Astrocyte (in vitro differentiated cells and primary cell): ENCODE results near the gene ZNF770. TPM values are rescaled to one million over a fixed set of nuclear protein-coding genes. Genes with fewer than 3 reads are reported as not detected.

Experiments used
- DNase-seq: peaks from one replicate; pipeline ENCODE4 v3.0.0-alpha.2; 2010; ENCODE audit warnings: low read depth
- FAIRE-seq: peaks from 2 replicates; lab custom pipeline; 2011; peaks lifted over from hg19 to GRCh38; lab: Jason Lieb, UNC
- H2AFZ ChIP-seq: 2 replicates; pipeline ENCODE4 v1.6.0; 2012; ENCODE audit warnings: low read depth, low read length, inconsistent platforms
- H3K27ac ChIP-seq: 2 replicates; pipeline ENCODE4 v1.5.1; 2011; ENCODE audit warnings: low read depth, low read length, inconsistent platforms
- H3K27me3 ChIP-seq: 2 replicates; pipeline ENCODE4 v1.6.0; 2011; ENCODE audit warnings: low read length, inconsistent platforms; ENCODE audit not compliant: insufficient read depth
- H3K36me3 ChIP-seq: 2 replicates; pipeline ENCODE4 v1.5.1; 2011; ENCODE audit warnings: low read length, inconsistent platforms; ENCODE audit not compliant: insufficient read depth
- H3K4me1 ChIP-seq: 2 replicates; pipeline ENCODE4 v1.5.1; 2011; ENCODE audit warnings: low read length, inconsistent platforms; ENCODE audit not compliant: insufficient read depth
- H3K4me2 ChIP-seq: 2 replicates; pipeline ENCODE4 v1.6.0; 2012; ENCODE audit warnings: low read length, inconsistent platforms
- H3K4me3 ChIP-seq: 2 replicates; pipeline ENCODE4 v1.5.1; 2011; ENCODE audit warnings: low read depth, mild to moderate bottlenecking, low read length, inconsistent platforms; ENCODE audit not compliant: insufficient read depth
- H3K79me2 ChIP-seq: 2 replicates; pipeline ENCODE4 v1.6.0; 2012; ENCODE audit warnings: mild to moderate bottlenecking, low read length, inconsistent platforms; ENCODE audit not compliant: insufficient read depth
- H3K9ac ChIP-seq: 2 replicates; pipeline ENCODE4 v1.6.0; 2012; ENCODE audit warnings: mild to moderate bottlenecking, low read length, inconsistent platforms
- H3K9me3 ChIP-seq: 2 replicates; pipeline ENCODE4 v1.5.1; 2012; ENCODE audit warnings: low read depth, mild to moderate bottlenecking, low read length, inconsistent platforms; ENCODE audit not compliant: insufficient read depth
- H4K20me1 ChIP-seq: 2 replicates; pipeline ENCODE4 v1.6.0; 2012; ENCODE audit warnings: low read length, inconsistent platforms; ENCODE audit not compliant: insufficient read depth
- H3K27ac Mint-ChIP-seq: one replicate; pipeline ENCODE4 v1.8.0; 2021; ENCODE audit warnings: mild to moderate bottlenecking, mixed read lengths; ENCODE audit not compliant: unreplicated experiment
- H3K27me3 Mint-ChIP-seq: one replicate; pipeline ENCODE4 v1.8.0; 2021; ENCODE audit warnings: low read depth, mixed read lengths; ENCODE audit not compliant: unreplicated experiment
- H3K36me3 Mint-ChIP-seq: one replicate; pipeline ENCODE4 v1.8.0; 2021; ENCODE audit warnings: low read depth, mixed read lengths; ENCODE audit not compliant: unreplicated experiment
- H3K4me1 Mint-ChIP-seq: one replicate; pipeline ENCODE4 v1.8.0; 2021; ENCODE audit warnings: low read depth, mixed read lengths; ENCODE audit not compliant: unreplicated experiment
- H3K4me3 Mint-ChIP-seq: one replicate; pipeline ENCODE4 v1.8.0; 2021; ENCODE audit warnings: mild to moderate bottlenecking, moderate library complexity, mixed read lengths; ENCODE audit not compliant: unreplicated experiment
- H3K9me3 Mint-ChIP-seq: one replicate; pipeline ENCODE4 v1.8.0; 2021; ENCODE audit warnings: mild to moderate bottlenecking, mixed read lengths; ENCODE audit not compliant: unreplicated experiment
- EZH2 ChIP-seq: IDR thresholded peaks from 2 replicates; pipeline ENCODE4 v1.6.1; 2012; ENCODE audit warnings: mild to moderate bottlenecking, low read length, inconsistent platforms; ENCODE audit not compliant: insufficient read depth
- total RNA-seq: library from RNA; stranded (reverse); gene quantifications from 2 replicates; pipeline ENCODE4 v1.2.1, GENCODE V29; 2021
- TF ChIP-seq, protein P1 (sequence below): IDR thresholded peaks from 2 replicates; pipeline ENCODE4 v1.5.1; 2011; ENCODE audit warnings: low read depth, mild to moderate bottlenecking, inconsistent platforms, low read length, moderate library complexity; ENCODE audit not compliant: insufficient read depth

ZNF770 gene
- total RNA-seq, 1 donor from 2014 or later: 43.3 TPM

DNA sequence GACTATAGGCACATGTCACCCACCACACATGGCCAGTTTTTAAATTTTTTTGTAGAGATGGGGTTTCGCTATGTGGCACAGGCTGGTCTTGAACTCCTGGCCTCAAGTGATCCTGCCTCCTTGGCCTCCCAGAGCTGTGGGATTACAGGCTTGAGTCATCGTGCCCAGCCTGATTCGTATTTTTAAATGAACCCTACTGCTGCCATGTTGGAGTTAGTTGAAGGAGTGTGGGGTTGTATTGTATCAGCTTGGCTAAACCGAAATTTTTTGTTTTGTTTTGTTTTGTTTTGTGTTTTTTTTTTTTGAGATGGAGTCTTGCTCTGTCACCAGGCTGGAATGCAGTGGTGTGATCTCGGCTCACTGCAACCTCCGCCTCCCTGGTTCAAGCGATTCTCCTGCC is 11.8 kb upstream of the ZNF770 start:
- no peaks in the 10 kb centered on the region for H3K79me2 ChIP-seq
- no peaks in the 10 kb centered on the region for H3K36me3 ChIP-seq
- Mint-ChIP-seq H3K4me3 (no peak overlapping the region), H3K9me3 (no peaks in the 10 kb centered on the region), H3K36me3 (no peaks in the 10 kb centered on the region), H3K27ac (no peak overlapping the region), H3K4me1 (peaks cover 5% of the 10 kb centered on the region), H3K27me3 (no peaks in the 10 kb centered on the region)
- no peaks in the 10 kb centered on the region for H3K9me3 ChIP-seq
- no peak overlapping the region for H3K4me3 ChIP-seq
- H3K4me1 ChIP-seq: peaks cover 5% of the 10 kb centered on the region
- H2AFZ ChIP-seq: no peak overlapping the region
- no peak for FAIRE-seq
- no peak for DNase-seq
- peaks cover 6% of the 10 kb centered on the region for H3K27me3 ChIP-seq
- TF ChIP-seq EZH2: no peak
- TF ChIP-seq, protein P1, sequence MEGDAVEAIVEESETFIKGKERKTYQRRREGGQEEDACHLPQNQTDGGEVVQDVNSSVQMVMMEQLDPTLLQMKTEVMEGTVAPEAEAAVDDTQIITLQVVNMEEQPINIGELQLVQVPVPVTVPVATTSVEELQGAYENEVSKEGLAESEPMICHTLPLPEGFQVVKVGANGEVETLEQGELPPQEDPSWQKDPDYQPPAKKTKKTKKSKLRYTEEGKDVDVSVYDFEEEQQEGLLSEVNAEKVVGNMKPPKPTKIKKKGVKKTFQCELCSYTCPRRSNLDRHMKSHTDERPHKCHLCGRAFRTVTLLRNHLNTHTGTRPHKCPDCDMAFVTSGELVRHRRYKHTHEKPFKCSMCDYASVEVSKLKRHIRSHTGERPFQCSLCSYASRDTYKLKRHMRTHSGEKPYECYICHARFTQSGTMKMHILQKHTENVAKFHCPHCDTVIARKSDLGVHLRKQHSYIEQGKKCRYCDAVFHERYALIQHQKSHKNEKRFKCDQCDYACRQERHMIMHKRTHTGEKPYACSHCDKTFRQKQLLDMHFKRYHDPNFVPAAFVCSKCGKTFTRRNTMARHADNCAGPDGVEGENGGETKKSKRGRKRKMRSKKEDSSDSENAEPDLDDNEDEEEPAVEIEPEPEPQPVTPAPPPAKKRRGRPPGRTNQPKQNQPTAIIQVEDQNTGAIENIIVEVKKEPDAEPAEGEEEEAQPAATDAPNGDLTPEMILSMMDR: no peak
- peak overlapping the region; percentile 51 for H3K4me2 ChIP-seq
- no peaks in the 10 kb centered on the region for H4K20me1 ChIP-seq
- peak overlapping the region; percentile 0 for H3K27ac ChIP-seq
- H3K9ac ChIP-seq: no peak overlapping the region

DNA sequence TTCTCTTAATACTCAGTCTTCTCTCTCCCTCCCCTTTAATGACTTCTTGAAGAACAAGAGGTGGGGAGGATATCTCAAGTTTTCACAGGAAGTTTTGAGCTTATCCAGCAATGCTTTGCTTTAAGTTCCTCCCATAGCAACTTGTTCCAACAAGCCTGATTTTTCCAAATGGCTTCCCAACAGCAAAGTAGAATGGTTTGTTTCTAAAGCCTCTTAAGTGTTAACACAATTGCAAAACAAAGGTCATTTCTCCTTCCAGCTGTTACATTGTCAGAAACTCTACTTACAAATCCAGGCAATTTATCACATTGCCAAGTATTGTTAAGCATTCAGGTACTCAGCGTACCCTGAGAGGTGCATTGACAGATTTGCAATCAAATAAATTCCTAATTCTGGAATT is 6.8 kb upstream of the ZNF770 start:
- H3K9me3 Mint-ChIP-seq: no peaks in the 10 kb centered on the region
- FAIRE-seq (no peak), DNase-seq (no peak)
- H3K36me3 Mint-ChIP-seq: no peaks in the 10 kb centered on the region
- Histone ChIP-seq H3K27ac (no peak overlapping the region), H3K9ac (no peak overlapping the region), H3K4me1 (no peaks in the 10 kb centered on the region), H3K36me3 (no peaks in the 10 kb centered on the region), H4K20me1 (no peaks in the 10 kb centered on the region), H3K4me2 (no peak overlapping the region), H3K27me3 (no peaks in the 10 kb centered on the region), H3K4me3 (no peak overlapping the region), H3K79me2 (no peaks in the 10 kb centered on the region), H3K9me3 (no peaks in the 10 kb centered on the region), H2AFZ (no peak overlapping the region)
- no peaks in the 10 kb centered on the region for H3K4me1 Mint-ChIP-seq
- TF ChIP-seq EZH2: no peak
- H3K4me3 Mint-ChIP-seq: no peak overlapping the region
- H3K27me3 Mint-ChIP-seq: no peaks in the 10 kb centered on the region
- no peak overlapping the region for H3K27ac Mint-ChIP-seq

DNA sequence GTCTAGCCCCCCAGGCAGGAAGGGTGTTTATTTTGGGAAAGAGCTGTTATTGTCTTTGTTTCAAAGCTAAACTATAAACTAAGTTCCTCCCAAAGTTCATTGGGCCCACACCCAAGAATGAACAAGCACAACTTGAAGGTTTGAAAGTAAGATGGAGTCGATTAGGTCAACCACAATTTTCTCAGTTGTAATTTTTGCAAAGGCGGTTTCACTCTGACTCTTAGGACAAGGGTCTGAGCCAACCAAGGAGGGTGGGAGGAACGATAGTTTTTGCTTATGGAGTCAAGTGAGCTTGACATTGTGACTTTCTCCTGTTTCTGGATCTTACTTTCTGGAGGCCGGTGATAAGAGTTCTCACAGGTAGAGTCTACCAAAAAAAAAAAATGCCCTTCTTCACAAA is 5.8 kb upstream of the ZNF770 start:
- Mint-ChIP-seq H3K27me3 (no peaks in the 10 kb centered on the region), H3K4me1 (no peaks in the 10 kb centered on the region), H3K36me3 (no peaks in the 10 kb centered on the region), H3K4me3 (no peak overlapping the region), H3K9me3 (no peaks in the 10 kb centered on the region), H3K27ac (no peak overlapping the region)
- Histone ChIP-seq H3K4me1 (no peaks in the 10 kb centered on the region), H3K79me2 (no peaks in the 10 kb centered on the region), H3K4me3 (no peak overlapping the region), H3K4me2 (no peak overlapping the region), H2AFZ (no peak overlapping the region), H3K27ac (no peak overlapping the region), H3K9me3 (no peaks in the 10 kb centered on the region), H3K36me3 (no peaks in the 10 kb centered on the region), H4K20me1 (no peaks in the 10 kb centered on the region), H3K9ac (no peak overlapping the region), H3K27me3 (no peaks in the 10 kb centered on the region)
- FAIRE-seq: no peak
- DNase-seq: no peak
- TF ChIP-seq, protein P1: no peak
- no peak for TF ChIP-seq EZH2
